Measurements from ENCODE around the gene NAA80. TPM values are rescaled to one million over a fixed set of nuclear protein-coding genes. Genes with fewer than 3 reads are reported as not detected.

The NAA80 gene
- total and polyA plus RNA-seq, 2 of the 13 experiments (the other 11 are each of a cell fraction or from before 2014, with no cell fraction given): 3.4 to 8.7 TPM

DNA sequence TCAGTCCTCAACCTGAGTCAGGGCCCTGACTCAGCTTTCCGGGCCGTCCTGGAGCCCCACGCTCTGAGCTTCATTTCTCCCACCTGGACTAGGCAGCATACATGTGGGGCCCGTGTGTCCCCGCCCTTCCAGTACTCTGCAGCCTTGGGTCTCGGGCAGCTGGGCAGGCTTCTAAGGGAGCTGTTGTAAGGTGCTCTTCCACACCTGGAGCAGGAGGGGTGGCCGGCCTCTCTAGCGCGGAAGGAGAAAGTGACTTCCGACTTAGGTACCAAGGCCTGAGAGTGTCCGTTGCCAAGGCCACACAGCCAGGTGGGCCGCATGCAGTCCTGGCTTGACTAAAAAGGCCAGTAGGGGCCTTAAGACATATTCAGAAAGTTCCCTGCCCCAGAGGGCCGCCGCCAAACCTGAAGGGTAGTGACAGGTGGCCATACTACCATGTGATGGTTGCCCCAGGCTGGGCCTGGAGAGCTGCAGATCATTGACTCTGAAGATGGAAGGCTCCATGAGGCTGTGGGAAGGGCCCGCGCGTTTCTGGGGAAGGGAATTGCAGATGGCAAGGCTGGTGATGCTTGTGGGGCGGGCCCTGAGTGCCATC, 39.7 kb downstream of the NAA80 start (continued):
- TF ChIP-seq, protein P1, sequence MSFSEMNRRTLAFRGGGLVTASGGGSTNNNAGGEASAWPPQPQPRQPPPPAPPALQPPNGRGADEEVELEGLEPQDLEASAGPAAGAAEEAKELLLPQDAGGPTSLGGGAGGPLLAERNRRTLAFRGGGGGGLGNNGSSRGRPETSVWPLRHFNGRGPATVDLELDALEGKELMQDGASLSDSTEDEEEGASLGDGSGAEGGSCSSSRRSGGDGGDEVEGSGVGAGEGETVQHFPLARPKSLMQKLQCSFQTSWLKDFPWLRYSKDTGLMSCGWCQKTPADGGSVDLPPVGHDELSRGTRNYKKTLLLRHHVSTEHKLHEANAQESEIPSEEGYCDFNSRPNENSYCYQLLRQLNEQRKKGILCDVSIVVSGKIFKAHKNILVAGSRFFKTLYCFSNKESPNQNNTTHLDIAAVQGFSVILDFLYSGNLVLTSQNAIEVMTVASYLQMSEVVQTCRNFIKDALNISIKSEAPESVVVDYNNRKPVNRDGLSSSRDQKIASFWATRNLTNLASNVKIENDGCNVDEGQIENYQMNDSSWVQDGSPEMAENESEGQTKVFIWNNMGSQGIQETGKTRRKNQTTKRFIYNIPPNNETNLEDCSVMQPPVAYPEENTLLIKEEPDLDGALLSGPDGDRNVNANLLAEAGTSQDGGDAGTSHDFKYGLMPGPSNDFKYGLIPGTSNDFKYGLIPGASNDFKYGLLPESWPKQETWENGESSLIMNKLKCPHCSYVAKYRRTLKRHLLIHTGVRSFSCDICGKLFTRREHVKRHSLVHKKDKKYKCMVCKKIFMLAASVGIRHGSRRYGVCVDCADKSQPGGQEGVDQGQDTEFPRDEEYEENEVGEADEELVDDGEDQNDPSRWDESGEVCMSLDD (CRISPR knock-in tag; IDR thresholded peaks at IDR 0.05; ENCODE audit: borderline replicate concordance): no peak
- TF ChIP-seq ISX (CRISPR knock-in tag; conservative IDR thresholded peaks at IDR 0.05): no peak
- TF ChIP-seq ZNF253 (CRISPR knock-in tag; IDR thresholded peaks at IDR 0.05; ENCODE audit: borderline replicate concordance): no peak
- no peak for TF ChIP-seq JUN (CRISPR knock-in tag; IDR thresholded peaks at IDR 0.05)
- TF ChIP-seq, protein P2, sequence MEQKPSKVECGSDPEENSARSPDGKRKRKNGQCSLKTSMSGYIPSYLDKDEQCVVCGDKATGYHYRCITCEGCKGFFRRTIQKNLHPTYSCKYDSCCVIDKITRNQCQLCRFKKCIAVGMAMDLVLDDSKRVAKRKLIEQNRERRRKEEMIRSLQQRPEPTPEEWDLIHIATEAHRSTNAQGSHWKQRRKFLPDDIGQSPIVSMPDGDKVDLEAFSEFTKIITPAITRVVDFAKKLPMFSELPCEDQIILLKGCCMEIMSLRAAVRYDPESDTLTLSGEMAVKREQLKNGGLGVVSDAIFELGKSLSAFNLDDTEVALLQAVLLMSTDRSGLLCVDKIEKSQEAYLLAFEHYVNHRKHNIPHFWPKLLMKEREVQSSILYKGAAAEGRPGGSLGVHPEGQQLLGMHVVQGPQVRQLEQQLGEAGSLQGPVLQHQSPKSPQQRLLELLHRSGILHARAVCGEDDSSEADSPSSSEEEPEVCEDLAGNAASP (CRISPR knock-in tag; IDR thresholded peaks at IDR 0.05; ENCODE audit: borderline replicate concordance): no peak
- TF ChIP-seq ZMYM2 (CRISPR knock-in tag; IDR thresholded peaks at IDR 0.05): no peak
- no peak for TF ChIP-seq TGIF2 (CRISPR knock-in tag; IDR thresholded peaks at IDR 0.05)
- TF ChIP-seq ZNF550 (CRISPR knock-in tag; IDR thresholded peaks at IDR 0.05; ENCODE audit: borderline replicate concordance): no peak
- TF ChIP-seq, protein P3, sequence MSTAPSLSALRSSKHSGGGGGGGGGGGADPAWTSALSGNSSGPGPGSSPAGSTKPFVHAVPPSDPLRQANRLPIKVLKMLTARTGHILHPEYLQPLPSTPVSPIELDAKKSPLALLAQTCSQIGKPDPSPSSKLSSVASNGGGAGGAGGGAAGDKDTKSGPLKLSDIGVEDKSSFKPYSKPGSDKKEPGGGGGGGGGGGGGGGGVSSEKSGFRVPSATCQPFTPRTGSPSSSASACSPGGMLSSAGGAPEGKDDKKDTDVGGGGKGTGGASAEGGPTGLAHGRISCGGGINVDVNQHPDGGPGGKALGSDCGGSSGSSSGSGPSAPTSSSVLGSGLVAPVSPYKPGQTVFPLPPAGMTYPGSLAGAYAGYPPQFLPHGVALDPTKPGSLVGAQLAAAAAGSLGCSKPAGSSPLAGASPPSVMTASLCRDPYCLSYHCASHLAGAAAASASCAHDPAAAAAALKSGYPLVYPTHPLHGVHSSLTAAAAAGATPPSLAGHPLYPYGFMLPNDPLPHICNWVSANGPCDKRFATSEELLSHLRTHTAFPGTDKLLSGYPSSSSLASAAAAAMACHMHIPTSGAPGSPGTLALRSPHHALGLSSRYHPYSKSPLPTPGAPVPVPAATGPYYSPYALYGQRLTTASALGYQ (CRISPR knock-in tag; IDR thresholded peaks at IDR 0.05): no peak
- TF ChIP-seq FOXJ3 (CRISPR knock-in tag; IDR thresholded peaks at IDR 0.05; ENCODE audit: borderline replicate concordance): no peak
- no peak for TF ChIP-seq ZBTB7A (CRISPR knock-in tag; IDR thresholded peaks at IDR 0.05)
- TF ChIP-seq NFYB (CRISPR knock-in tag; IDR thresholded peaks at IDR 0.05): no peak
- no peak for TF ChIP-seq TOPORS (CRISPR knock-in tag; IDR thresholded peaks at IDR 0.05)
- no peak for TF ChIP-seq RFX3 (CRISPR knock-in tag; IDR thresholded peaks at IDR 0.05)
- TF ChIP-seq, protein P4, sequence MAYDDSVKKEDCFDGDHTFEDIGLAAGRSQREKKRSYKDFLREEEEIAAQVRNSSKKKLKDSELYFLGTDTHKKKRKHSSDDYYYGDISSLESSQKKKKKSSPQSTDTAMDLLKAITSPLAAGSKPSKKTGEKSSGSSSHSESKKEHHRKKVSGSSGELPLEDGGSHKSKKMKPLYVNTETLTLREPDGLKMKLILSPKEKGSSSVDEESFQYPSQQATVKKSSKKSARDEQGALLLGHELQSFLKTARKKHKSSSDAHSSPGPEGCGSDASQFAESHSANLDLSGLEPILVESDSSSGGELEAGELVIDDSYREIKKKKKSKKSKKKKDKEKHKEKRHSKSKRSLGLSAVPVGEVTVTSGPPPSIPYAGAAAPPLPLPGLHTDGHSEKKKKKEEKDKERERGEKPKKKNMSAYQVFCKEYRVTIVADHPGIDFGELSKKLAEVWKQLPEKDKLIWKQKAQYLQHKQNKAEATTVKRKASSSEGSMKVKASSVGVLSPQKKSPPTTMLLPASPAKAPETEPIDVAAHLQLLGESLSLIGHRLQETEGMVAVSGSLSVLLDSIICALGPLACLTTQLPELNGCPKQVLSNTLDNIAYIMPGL (CRISPR knock-in tag; IDR thresholded peaks at IDR 0.05; ENCODE audit: borderline replicate concordance in 1 of 2, low read depth in 1 of 2): no peak
- no peak for TF ChIP-seq BRD4 (CRISPR knock-in tag; IDR thresholded peaks at IDR 0.05)
- no peak for TF ChIP-seq KDM5A (IDR thresholded peaks at IDR 0.05; ENCODE audit: borderline replicate concordance, low read length)
- TF ChIP-seq CCDC6 (CRISPR knock-in tag; IDR thresholded peaks at IDR 0.05): no peak; the same call in 1 of the 2 replicates
- TF ChIP-seq ZNF660 (CRISPR knock-in tag; IDR thresholded peaks at IDR 0.05; ENCODE audit: borderline replicate concordance, low read depth): no peak
- no peak for TF ChIP-seq FOSL1 (CRISPR knock-in tag; IDR thresholded peaks at IDR 0.05; ENCODE audit: borderline replicate concordance)
- no peak for TF ChIP-seq KLF12 (CRISPR knock-in tag; IDR thresholded peaks at IDR 0.05; ENCODE audit: borderline replicate concordance)
